HG02623 (cell line): ENCODE results near the gene PFKM.

Experiments
- ATAC-seq: cut with Tn5 transposase; IDR thresholded peaks from one replicate; pipeline ENCODE4 v1.9.1; 2021; ENCODE audit warnings: moderate library complexity; ENCODE audit not compliant: unreplicated experiment

Gene PFKM

GRCh38 chr12:48119078-48119833 is at the start of gene PFKM:
Gene PFKM, plus strand, starts transcription at chr12:48119364. Its CDS starts 3,411 bp downstream, at chr12:48122775.
- ATAC-seq = peak; percentile 99

DNA sequence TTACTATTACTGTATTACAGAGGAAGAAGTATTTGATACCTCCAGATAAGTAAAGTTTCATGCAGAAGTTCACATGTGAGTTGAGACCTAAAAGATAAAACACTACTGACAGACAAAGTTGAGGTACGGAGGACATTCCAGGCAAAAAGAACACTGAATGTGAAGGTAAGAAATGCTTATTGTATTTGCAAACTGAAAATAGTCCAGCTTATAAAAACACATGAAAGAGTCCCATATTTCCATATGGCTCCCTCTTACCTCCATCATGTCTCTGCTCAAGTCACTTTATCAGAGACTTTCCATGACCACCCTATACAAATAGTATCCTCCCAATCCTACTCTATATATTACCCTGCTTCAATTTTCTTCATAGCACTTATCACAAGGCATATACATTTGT is 49.1 kb upstream of the PFKM start:
- no peak for ATAC-seq

DNA sequence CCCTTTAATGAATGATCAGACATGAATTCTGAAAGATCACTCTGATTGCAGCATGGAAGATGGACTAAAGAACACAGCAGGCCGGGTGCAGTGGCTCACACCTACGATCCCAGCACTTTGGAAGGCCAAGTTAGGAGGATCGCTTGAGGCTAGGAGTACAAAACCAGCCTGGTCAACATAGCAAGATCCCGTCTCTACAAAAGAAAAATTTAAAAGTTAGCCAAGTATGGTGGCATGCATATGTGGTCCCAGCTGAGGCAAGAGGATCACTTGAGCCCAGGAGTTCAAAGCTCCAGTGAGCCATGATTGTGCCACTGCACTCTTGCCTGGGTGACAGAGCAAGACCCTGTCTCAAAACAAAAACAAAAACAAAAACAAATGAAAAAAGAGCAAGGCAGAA is 48.4 kb upstream of the PFKM start:
- ATAC-seq = no peak

DNA sequence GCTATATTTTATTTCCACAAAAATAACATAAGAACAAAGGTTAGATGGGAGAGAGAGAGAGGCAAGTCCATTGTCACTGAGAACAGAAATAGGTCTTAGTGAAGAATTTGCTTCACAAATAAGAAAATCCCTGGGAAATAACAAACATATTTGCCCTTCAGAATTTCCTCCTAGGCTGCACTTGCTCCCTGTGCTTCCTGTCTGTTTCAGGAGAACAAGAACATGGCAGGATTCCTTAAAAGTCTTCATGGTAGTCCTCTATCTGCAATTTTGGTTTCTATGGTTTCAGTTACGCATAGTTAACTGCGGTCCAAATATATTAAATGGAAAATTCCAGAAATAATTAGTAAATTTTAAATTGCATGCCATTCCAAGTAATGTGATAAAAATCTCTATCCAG is 47.4 kb upstream of the PFKM start:
- ATAC-seq = no peak

DNA sequence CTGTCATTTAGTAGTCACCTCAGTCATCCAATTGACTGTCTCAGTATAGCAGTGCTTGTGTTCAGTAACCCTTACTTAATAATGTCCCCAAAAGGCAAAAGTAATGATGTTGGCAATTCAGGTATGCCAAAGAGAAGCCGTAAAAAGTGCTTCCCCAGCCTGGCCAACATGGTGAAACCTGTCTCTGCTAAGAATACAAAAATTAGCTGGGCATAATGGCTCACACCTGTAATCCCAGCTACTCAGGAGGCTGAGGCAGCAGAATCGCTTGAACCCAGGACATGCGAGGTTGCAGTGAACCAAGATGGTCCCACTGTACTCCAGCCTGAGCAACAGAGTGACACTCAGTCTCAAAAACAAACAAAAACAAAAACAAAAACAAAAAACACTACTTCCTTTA is 46.9 kb upstream of the PFKM start:
- no peak for ATAC-seq

DNA sequence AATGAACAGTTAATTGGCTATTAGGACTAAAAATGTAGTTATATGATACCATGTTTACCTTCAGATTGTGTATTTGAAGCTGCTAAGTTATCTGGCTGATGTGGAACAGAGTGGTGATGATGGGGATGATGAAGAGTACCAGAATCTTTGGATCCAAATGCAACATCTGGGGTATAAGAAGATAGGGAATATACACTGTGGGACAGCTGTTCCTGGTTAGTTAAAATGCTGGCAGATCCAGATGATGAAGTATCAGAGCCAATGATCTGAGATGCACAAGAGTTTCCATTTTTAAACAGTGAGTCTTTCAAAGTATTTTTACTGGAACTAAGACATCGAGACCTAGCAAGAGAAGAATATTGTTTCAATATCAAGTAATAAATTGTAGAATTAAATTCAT is 44.9 kb upstream of the PFKM start:
- ATAC-seq = no peak

- no peak for ATAC-seq
Observed at GRCh38 chr12:48075832-48076231, 43.3 kb upstream of the PFKM start.

DNA sequence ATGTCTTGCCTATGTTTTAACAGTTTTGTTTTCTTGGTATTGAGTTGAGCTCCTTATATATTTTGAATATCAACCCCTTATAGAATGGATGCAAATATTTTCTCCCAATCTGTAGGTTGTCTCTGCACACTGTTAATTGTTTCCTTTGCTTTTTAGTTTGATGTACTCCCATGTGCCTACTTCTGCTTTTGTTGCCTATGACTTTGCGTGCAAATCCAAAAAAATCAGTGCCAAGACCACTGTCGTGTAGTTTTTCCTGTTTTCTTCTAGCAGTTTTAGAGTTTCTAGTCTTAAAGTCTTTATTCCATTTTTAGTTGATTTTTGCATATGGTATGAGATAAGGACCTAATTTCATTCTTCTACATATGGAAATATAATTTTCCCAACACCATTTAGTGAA is 42.1 kb upstream of the PFKM start:
- no peak for ATAC-seq

GRCh38 chr12:48078901-48079300 is 40.3 kb upstream of the PFKM start:
- no peak for ATAC-seq

DNA sequence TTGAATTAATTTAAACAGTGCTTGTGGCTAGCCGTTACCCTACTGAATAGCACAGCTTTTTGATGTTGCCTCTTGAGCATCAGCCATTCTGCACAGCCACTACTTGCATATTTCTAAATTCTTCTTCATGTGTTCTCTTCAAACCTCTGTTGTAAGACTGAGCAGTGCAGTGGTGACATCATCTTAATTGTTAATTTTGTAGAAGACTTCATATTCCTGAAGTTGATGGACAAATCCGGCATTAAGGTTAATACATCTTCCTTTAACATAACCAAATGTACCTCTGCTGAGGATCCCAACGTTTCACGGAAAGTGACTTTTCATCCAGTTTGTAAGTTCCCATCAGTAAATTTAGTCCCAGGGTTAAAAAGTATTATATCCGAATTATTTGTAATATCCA is 38.9 kb upstream of the PFKM start:
- ATAC-seq = no peak

DNA sequence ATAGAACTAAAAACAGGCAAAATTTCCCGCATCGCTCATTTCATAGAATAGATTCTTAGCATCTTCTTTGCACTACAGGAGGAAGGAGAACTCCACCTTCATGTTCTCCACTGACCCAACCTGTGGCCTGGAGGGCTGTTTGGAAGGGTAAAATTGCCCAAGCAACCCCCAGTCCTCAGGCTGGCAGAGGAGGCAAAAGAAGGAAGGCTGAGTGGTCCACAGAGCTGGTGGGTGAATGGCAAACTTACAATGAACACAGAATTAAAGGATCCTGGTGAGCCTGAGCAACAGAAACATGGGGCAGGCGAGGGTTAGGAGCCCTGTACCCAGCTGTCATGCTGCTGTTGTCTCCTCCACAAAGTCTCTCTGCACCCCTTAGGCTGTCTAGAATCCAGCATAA is 38.3 kb upstream of the PFKM start:
- no peak for ATAC-seq

DNA sequence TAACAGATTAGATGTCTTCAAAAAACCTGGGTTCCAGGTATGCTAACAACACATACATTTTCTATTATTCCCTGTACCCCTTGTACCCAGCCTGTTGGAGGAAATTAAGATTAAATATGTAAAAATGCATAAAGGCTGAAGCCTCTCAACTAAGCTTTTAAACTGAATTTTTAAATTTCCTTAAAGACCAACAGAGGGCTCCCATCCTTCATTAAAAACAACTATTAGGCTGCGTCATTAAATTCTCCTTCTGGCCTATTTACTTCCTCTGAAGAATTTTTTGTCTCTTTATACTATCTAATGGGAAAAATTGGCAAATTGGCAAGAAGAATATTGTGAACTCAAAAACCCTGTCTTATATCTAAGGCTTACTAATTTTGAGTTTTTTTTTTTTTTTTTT is 35.1 kb upstream of the PFKM start:
- no peak for ATAC-seq

DNA sequence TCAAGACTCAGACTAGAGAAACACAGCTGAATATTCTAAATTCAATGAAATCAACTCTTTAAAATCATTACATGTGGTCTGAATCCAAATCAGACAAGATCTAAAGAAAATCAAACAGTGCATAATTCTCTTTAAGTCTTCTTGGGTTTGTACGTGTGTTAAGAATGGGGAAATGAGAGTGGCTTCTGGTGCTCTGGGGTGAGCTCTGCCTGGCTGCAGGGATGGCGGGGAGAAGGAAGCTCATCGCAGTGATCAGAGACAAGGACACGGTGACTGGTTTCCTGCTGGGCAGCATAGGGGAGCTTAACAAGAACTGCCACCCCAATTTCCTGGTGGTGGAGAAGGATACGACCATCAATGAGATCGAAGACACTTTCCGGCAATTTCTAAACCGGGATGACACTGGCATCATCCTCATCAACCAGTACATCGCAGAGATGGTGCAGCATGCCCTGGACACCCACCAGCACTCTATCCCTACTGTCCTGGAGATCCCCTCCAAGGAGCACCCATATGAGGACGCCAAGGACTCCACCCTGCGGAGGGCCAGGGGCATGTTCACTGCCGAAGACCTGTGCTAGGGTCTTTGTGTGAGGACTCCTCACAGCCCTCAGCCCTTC is 34.2 kb upstream of the PFKM start:
- no peak for ATAC-seq

DNA sequence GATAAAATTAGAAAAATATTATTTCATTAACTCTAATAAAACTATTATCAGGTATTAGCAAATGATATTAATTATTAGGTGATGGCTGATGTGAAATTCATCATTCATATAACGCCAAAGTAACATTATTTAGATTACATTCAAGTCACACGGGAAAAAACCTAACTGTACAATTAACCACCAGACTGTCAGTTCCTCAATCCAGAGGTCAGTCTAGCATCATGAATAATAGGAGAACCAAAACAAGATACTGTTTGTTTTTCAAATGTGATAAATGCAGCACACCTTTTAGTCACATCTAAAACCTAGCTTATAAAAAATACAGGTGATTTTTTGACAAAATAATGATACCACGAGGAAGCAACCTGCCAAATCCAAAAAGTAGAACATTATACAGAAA is 32.8 kb upstream of the PFKM start:
- ATAC-seq = no peak

GRCh38 chr12:48092611-48093010 is 26.6 kb upstream of the PFKM start:
- no peak for ATAC-seq

DNA sequence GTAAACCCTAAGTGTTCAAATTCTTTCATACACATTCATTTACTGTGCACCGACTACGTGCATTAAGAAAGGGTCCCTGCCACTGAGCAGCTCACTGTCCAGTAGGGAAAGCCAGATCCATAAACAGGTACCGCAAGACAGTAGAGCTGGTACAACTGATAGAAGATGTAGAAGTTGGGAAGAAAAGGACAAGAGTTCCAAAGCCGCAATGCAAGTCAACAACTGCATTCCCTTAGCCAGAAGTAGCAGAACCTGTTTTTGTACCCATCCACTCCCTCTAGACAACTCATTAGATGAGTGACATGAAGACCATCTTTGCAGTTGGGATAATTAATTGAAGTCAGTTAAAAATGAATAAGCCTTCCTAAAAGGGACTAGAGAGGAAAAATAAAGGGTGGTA is 14.6 kb upstream of the PFKM start:
- ATAC-seq = no peak

DNA sequence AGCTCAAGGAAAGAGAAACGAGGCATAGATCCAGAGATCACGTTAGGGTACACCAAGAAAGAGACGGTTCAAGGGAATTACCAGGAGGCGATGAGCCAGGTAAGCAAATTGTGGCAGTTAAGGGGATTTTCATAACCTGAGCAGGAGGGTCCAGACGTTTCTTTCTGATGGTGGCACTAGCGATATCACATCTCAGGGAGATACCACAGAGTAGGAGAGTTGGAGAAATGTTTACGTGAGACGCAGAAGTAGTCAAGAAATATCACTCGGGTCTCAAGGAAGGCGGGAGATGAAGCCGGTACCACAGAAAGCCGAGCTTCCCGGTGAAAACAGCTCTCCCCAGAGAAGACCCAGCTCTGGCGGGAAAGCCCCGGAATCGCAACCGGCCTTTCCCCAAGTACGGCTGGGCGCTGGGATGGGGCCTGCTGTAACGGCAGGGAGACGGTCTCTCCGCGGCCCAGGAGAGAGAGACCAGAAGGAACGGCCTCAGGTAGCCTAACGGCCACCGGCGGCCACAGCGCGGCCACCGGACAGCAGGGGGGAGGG is 13.8 kb upstream of the PFKM start:
- peak; percentile 22 for ATAC-seq

GRCh38 chr12:48105867-48106680 is 13.1 kb upstream of the PFKM start, which contains the start of gene SENP1:
Gene SENP1, minus strand, starts transcription at chr12:48106079. Its CDS starts 4,607 bp downstream, at chr12:48101472.
- peak; percentile 61 for ATAC-seq

DNA sequence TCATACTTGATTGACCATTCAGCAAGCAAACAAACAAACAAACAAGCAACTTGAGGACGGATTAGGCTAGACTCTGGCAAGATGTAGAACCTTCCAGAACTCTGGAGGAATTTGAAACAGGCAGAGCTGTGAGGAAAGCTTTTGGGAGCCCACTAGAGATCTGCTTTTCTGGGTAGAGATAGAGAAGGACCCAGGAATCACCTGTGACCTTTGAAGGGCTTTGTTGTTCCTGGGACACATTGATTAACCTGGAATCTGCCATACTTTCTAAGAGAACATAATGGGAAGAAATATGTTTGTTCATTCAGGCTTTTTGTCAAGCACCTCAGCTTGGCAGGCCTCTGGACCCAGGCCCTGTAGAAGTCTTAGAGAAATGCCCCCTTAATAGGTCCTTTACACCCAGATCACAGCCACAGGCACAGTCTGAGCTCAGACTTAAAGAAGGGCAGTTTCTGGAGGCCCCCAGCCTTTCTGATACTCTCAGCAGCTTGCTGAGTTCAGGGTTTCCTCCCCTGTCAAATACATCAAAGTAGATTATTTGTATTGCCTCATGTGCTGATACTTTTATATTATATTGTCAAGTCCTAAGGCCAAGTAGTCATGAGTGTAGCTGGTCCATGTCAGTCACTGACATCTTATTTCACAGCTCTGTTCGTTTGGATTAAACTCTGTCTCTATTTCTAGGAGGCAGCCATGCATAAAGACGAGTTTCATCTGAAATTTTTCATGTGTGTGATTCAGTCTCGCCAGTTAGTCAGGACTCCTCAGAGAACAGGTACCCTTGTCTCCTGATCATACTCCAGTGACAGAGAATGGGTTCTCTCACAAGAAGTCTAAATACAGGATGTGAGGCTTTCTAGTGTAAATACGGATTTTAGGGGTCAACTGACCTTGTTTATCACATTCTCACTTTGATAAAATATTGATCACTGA is 12.2 kb upstream of the PFKM start:
- ATAC-seq = no peak

GRCh38 chr12:48109424-48109823 is 9.7 kb upstream of the PFKM start:
- ATAC-seq = no peak
